ENCODE results near the gene RHO. TPM values are rescaled to one million over a fixed set of nuclear protein-coding genes. Genes with fewer than 3 reads are reported as not detected.

The RHO gene
- total RNA-seq, 2 donors from 2014 or later: 0.22 to 0.26 TPM

GRCh38 chr3:129584631-129585030 lies 56.2 kb downstream of the RHO start:
- no peak for DNase-seq
- no peaks in the 10 kb centered on the region for H3K4me1 ChIP-seq (ENCODE audit: control insufficient read depth, insufficient read depth, low read length)
- no peak for TF ChIP-seq CTCF (conservative IDR thresholded peaks at IDR 0.05)
- Mint-ChIP-seq H3K27me3 (ENCODE audit: insufficient read depth) (no peaks in the 10 kb centered on the region), H3K9me3 (no peaks in the 10 kb centered on the region), H3K4me3 (no peak overlapping the region), H3K36me3 (ENCODE audit: low read depth) (peaks cover 17% of the 10 kb centered on the region), H3K4me1 (no peaks in the 10 kb centered on the region), H3K27ac (no peak overlapping the region)
- H3K9ac ChIP-seq (ENCODE audit: extremely low read depth, low read length, poor library complexity, severe bottlenecking): no peak overlapping the region
- H3K27ac ChIP-seq (ENCODE audit: low read depth, low read length): no peak overlapping the region
- H3K4me3 ChIP-seq (ENCODE audit: low read length): no peak overlapping the region
- no peaks in the 10 kb centered on the region for H3K9me3 ChIP-seq (ENCODE audit: control insufficient read depth, low read length)
- 93 to 94% methylated on average over 3 of the region's 3 CpGs for WGBS, 2 experiments (ENCODE audit: insufficient coverage in 1 of 2, insufficient read length in 1 of 2)
- H3K27me3 ChIP-seq (ENCODE audit: control insufficient read depth, insufficient read depth, low read length, poor library complexity, severe bottlenecking): no peaks in the 10 kb centered on the region
- peaks cover 3% of the 10 kb centered on the region for H3K36me3 ChIP-seq (ENCODE audit: control insufficient read depth, insufficient read depth, low read length)

Other genes with a start within 250 kb of the RHO start
- 10 to 100 TPM; 42.9 to 46.9 TPM for gene HMCES, start 249.8 kb upstream of the RHO start, total RNA-seq
- gene EFCAB12, start 100.0 kb upstream of the RHO start, total RNA-seq: under 1 TPM; 0.33 to 0.73 TPM
- gene MBD4, start 88.7 kb upstream of the RHO start, total RNA-seq: 10 to 100 TPM; 39.5 to 45.5 TPM
- 10 to 100 TPM; 36.0 to 46.6 TPM for gene IFT122, start 88.4 kb upstream of the RHO start, total RNA-seq
- not detected for gene H1-8, start 14.5 kb downstream of the RHO start, total RNA-seq
- gene PLXND1, start 78.0 kb downstream of the RHO start, total RNA-seq: 10 to 100 TPM; 73.1 to 83.2 TPM